Smooth muscle cell (in vitro differentiated cells): ENCODE results near the gene PLCH2. TPM values are rescaled to one million over a fixed set of nuclear protein-coding genes. Genes with fewer than 3 reads are reported as not detected.
"Not testable (repeated sequence)": the region's sequence is repeated elsewhere in the genome, so short reads cannot be mapped to it uniquely, and the experiment has no call there.

Experiments
- DNase-seq: peaks from one replicate; lab custom pipeline; 2025; ENCODE audit not compliant: unreplicated experiment; lab: John Stamatoyannopoulos, UW
- H2AFZ ChIP-seq: fragments of 200-600 bp; sonication (generic); 2 replicates; pipeline ENCODE4 v1.6.0; 2016; ENCODE audit warnings: antibody characterized with exemption, low read depth, mild to moderate bottlenecking
- H3F3A ChIP-seq: fragments of 200-600 bp; sonication (generic); 2 replicates; pipeline ENCODE4 v1.6.0; 2017; ENCODE audit warnings: antibody characterized with exemption, low read depth
- H3K27ac ChIP-seq: fragments of 200-600 bp; sonication (generic); 2 replicates; pipeline ENCODE4 v1.5.1; 2016; ENCODE audit warnings: low read depth, mild to moderate bottlenecking
- H3K27me3 ChIP-seq: fragments of 200-600 bp; sonication (generic); 2 replicates; pipeline ENCODE4 v1.6.1; 2016; ENCODE audit warnings: low read depth, mild to moderate bottlenecking
- H3K36me3 ChIP-seq: fragments of 200-600 bp; sonication (generic); 2 replicates; pipeline ENCODE4 v1.5.1; 2016; ENCODE audit warnings: low read depth
- H3K4me1 ChIP-seq: fragments of 200-600 bp; sonication (generic); 2 replicates; pipeline ENCODE4 v1.5.1; 2016; ENCODE audit warnings: low read depth
- H3K4me2 ChIP-seq: fragments of 200-600 bp; sonication (generic); 2 replicates; pipeline ENCODE4 v1.6.0; 2016; ENCODE audit warnings: mild to moderate bottlenecking
- H3K4me3 ChIP-seq: fragments of 200-600 bp; sonication (generic); 2 replicates; pipeline ENCODE4 v1.5.1; 2016; ENCODE audit warnings: mild to moderate bottlenecking
- H3K79me2 ChIP-seq: fragments of 200-600 bp; sonication (generic); 2 replicates; pipeline ENCODE4 v1.6.0; 2016; ENCODE audit warnings: low read depth, mild to moderate bottlenecking
- H3K9ac ChIP-seq: fragments of 200-600 bp; sonication (generic); 2 replicates; pipeline ENCODE4 v1.6.0; 2016; ENCODE audit warnings: low read depth
- H3K9me3 ChIP-seq: fragments of 200-600 bp; sonication (generic); replicated peaks from 2 replicates; pipeline ENCODE4 v1.5.1; 2016; ENCODE audit warnings: low read depth
- H4K20me1 ChIP-seq: fragments of 200-600 bp; sonication (generic); 2 replicates; pipeline ENCODE4 v1.6.0; 2016; ENCODE audit warnings: low read depth
- CTCF ChIP-seq: fragments of 200-600 bp; sonication (generic); IDR thresholded peaks from 2 replicates; pipeline ENCODE4 v1.5.1; 2017; ENCODE audit warnings: borderline replicate concordance, mild to moderate bottlenecking, antibody characterized with exemption; ENCODE audit not compliant: insufficient read depth, poor library complexity, severe bottlenecking
- WGBS: methylation state at CpG from one replicate; pipeline ENCODE4 v1.1.7; 2016; ENCODE audit warnings: low lambda C conversion rate; 5-methylcytosine and 5-hydroxymethylcytosine counted together
- polyA plus RNA-seq: library from polyadenylated mRNA; unstranded; fragments of >200 nt; fragmentation: Nextera tagmentation; extraction: Ambion mirVana; gene quantifications from 2 replicates; pipeline ENCODE4 v1.2.1, GENCODE V29; 2016
- total RNA-seq: library from RNA; depleted of rRNA; stranded (reverse); fragments of >200 nt; gene quantifications from 2 replicates; pipeline ENCODE4 v1.2.3, GENCODE V29; 2014

Gene PLCH2
- total and polyA plus RNA-seq, 2 experiments from 2014 or later = 0.09 to 0.13 TPM

DNA sequence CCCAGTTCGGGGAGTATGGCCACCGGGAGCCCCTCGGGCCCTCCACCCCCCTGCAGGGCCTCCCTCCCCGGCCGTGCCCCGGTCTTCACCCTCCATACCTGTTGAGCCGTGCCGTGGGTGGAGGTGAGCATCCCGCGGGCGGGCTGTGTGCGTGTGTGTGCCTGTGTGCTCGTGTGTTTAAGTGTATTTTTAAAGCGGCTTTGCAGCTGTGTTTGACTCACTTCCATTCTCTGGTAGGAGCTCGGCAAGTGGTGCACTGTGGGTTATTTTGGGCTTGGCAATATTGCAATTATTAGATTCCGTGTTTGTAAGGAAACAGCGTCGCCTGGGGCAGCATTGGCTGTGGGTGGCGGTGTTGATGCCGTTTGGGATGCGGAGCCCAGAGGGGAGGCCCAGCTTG is 20.3 kb upstream of the PLCH2 start:
- no peak overlapping the region for H3K27ac ChIP-seq
- H3K9ac ChIP-seq = no peak overlapping the region
- no peaks in the 10 kb centered on the region for H3F3A ChIP-seq
- H4K20me1 ChIP-seq = no peaks in the 10 kb centered on the region
- H3K79me2 ChIP-seq = no peaks in the 10 kb centered on the region
- no peak overlapping the region for H3K4me3 ChIP-seq
- no peak for DNase-seq
- H3K36me3 ChIP-seq = no peaks in the 10 kb centered on the region
- TF ChIP-seq CTCF = no peak
- no peak overlapping the region for H2AFZ ChIP-seq
- H3K4me2 ChIP-seq = no peak overlapping the region
- no peaks in the 10 kb centered on the region for H3K27me3 ChIP-seq
- H3K9me3 ChIP-seq = no peaks in the 10 kb centered on the region
- 91% methylated on average over 16 of the region's 21 CpGs for WGBS
- peaks cover 17% of the 10 kb centered on the region for H3K4me1 ChIP-seq

DNA sequence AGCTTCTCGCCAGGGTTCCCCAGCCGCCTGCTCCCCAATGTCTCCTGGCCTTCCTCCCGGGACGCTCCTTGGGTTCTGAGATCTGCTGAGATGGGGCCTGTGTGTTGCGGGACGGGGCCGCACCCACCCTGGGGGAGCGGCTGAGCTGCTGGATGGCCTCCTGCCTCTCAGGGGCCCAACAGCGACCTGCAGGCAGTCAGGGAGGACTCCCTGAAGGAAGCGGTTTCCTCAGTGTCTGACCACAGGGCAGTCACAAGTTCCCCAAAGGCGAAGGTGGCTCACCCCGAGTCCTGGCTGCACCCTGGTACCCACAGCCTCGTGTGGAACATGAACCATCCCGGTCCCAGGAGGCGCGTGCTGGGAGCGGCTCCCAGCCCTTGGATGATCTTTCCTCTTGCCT is 18.6 kb upstream of the PLCH2 start:
- Histone ChIP-seq H3K79me2 (no peaks in the 10 kb centered on the region), H3K27me3 (no peaks in the 10 kb centered on the region), H3K36me3 (no peaks in the 10 kb centered on the region), H3K4me1 (peaks cover 7% of the 10 kb centered on the region), H3K9me3 (no peaks in the 10 kb centered on the region), H3K4me3 (no peak overlapping the region), H3K27ac (no peak overlapping the region), H2AFZ (no peak overlapping the region), H3F3A (no peaks in the 10 kb centered on the region), H3K9ac (no peak overlapping the region), H4K20me1 (no peaks in the 10 kb centered on the region), H3K4me2 (no peak overlapping the region)
- DNase-seq = no peak
- no peak for TF ChIP-seq CTCF
- WGBS = 90% methylated on average over 16 of the region's 17 CpGs

DNA sequence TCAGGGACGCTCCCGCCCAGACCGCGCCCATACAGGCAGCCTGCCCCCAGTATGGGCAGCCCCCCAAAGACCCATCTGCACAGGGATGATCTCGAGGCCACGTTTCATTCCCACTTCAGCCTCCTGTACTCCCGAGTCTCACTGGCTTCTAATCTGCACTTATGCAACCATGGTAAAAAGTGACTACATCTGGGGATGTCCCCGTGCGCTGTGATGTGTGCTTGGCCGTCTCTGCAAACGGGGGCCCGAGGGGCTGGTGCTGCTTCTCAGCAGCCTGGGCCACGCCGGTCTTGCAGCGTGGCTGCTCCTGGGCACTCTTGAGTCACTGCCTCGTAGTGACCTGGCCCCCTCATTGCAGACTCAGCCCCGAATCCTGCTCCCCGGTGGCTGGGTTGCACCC is 17.4 kb upstream of the PLCH2 start:
- 88% methylated on average over 18 of the region's 18 CpGs for WGBS
- H3K36me3 ChIP-seq = no peaks in the 10 kb centered on the region

DNA sequence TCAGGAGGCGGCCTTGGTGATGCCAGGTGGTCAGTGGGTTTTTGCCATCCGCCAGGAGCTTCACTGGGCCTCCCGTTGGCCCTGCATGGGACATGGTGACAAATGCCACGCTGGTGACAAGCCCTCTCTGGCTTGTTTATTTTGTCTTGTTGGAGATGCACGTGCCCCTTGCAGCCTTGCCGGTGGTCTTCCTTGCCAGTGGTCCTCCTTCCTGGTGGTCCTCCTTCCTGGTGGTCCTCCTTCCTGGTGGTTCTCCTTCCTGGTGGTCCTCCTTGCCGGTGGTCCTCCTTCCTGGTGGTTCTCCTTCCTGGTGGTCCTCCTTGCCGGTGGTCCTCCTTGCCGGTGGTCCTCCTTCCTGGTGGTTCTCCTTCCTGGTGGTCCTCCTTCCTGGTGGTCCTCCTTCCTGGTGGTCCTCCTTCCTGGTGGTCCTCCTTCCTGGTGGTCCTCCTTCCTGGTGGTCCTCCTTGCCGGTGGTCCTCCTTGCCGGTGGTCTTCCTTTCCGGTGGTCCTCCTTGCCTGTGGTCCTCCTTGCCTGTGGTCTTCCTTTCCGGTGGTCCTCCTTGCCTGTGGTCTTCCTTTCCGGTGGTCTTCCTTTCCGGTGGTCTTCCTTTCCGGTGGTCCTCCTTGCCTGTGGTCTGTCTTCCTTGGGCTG is 16.9 kb upstream of the PLCH2 start:
- H3K4me1 ChIP-seq = not testable (repeated sequence)

More for the DNA sequence above, 17.4 kb upstream of the PLCH2 start:
- H3K27ac ChIP-seq = no peak overlapping the region
- no peak overlapping the region for H3K9ac ChIP-seq
- no peaks in the 10 kb centered on the region for H3K9me3 ChIP-seq
- H2AFZ ChIP-seq = no peak overlapping the region
- H3K4me2 ChIP-seq = no peak overlapping the region
- DNase-seq = no peak
- H3K4me1 ChIP-seq = no peaks in the 10 kb centered on the region
- H3K27me3 ChIP-seq = no peaks in the 10 kb centered on the region
- no peaks in the 10 kb centered on the region for H3F3A ChIP-seq
- no peaks in the 10 kb centered on the region for H4K20me1 ChIP-seq
- no peak for TF ChIP-seq CTCF
- H3K79me2 ChIP-seq = no peaks in the 10 kb centered on the region
- no peak overlapping the region for H3K4me3 ChIP-seq

More for the DNA sequence above, 16.9 kb upstream of the PLCH2 start:
- H3F3A ChIP-seq, H3K9me3 ChIP-seq, H3K4me3 ChIP-seq, DNase-seq, H4K20me1 ChIP-seq, H3K27me3 ChIP-seq, H3K36me3 ChIP-seq, H3K79me2 ChIP-seq, H3K4me2 ChIP-seq, H2AFZ ChIP-seq, H3K27ac ChIP-seq, H3K9ac ChIP-seq: not testable (repeated sequence)
- 82% methylated on average over 16 of the region's 16 CpGs for whole genome bisulfite sequencing
